ENCODE data around the gene RFX5.
"Not testable (repeated sequence)": the region's sequence is repeated elsewhere in the genome, so short reads cannot be mapped to it uniquely, and the experiment has no call there.

Gene RFX5

DNA sequence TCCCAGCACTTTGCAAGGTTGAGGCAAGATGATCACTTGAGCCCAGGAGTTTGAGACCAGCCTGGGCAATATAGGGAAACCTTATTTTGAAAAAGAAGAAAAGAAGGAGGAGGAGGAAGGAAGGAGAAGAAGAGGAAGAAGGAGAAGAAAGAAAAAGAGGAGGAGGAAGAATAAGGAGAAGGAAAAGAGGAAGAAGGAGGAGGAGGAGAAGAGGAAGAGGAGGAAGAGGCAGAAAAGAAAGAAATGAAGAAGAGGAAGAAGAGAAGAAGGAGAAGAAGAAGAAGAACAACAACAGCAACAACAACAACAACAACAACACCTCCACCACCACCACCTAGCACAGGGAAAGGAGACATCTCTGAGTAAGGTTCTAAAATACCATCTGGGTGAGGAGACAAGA, 14.8 kb upstream of the RFX5 start:
- no peak for DNase-seq

DNA sequence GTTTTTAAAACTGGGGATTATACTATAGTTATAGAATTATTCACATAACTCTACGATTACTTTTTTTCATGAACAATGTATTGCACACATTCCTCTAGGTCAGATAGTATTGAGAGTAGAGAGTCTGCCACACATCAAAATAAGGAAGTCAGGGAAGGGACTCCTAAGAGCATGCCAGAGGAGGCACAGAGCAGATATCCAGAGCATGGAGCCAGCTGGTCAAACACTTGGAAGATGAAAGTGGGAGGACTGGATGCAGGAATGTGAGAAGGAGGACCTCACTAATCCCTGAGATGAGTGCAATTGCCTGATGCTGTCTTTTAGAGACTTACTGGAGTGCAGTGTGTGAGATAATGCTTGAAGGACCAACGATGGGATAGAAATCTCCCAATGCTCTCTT, 9.6 kb upstream of the RFX5 start:
- no peak for DNase-seq

DNA sequence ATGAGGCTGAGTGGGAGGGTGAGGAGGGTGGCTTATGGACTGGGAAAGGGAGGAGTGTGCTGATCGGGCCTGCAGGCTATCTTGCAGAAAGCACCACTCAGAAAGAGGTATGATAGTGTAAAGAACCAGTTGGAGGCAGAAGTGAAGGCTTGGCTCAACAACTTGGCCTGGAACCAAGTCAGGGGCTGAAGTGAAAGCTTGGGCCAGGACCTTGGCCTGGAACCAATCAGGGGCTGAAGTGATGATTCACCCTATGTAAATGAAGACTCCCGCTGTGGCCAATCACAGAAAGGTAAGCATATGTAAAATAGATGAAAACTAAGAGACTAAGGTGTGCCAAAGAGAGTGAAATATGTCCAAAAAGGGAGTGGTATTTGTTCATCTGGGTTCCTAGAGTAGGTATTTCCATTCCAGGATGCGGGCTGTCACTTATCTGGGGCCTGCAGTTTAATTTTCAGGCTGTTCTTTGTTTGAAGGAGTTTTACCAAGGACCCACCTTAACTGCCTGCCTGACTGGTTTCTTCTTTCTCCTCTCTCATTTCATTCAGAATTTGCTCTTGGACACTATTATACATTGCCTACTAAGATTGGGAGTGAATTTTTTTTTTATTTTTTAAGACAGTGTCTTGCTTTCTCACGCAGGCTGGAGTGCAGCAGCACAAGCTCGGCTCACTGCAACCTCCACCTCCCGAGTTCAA, 5.1 kb upstream of the RFX5 start:
- DNase-seq, result no peak

DNA sequence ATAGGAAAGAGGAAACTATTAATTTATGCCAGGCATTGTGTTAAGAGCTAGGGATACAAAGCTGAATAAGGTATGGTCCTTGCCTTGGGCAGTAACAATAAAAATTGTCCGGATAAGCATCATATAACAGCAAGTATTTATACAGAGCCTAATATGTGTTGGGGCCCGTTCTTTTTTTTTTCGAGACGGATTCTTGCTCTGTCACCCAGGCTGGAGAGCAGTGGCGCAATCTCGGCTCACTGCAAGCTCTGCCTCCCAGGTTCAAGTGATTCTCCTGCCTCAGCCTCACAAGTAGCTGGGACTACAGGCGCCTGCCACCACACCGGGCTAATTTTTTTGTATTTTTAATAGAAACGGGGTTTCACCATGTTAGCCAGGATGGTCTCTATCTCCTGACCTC, 3.3 kb upstream of the RFX5 start:
- DNase-seq, result not testable (repeated sequence)

DNA sequence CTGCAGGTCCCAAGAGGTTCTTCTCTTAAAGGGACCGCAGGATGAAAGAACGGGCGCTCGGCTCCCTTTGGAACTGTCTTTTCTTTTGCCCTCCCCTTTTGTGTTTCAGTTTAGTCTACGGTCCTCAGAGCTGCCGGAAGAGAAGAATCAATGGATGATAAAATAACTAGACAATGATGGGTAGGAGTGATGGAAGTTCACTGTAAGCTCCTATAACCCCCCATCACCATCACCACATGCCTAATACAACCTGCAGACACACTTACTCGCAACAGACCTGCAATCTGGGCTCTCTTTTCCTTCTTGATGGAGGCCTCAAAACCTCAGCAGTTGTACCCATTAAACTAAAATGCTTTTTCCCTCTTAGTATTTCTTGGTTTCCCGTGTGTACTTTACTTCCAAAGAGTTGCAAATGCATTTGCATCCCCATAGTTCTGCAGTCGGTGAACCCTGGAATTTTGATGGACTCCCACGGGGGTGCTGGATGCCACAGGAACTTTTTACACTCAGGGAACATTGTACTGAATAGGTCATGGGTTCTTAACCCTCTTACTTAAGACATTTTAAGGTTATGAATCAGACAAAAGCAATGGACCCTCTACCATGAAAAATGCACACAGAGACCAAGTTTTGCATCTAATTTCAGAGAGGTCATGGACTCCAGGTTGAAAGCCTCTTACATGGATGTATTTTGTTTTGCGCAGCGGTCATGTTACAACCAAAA, 633 bp upstream of the RFX5 start:
- DNase-seq, result no peak

DNA sequence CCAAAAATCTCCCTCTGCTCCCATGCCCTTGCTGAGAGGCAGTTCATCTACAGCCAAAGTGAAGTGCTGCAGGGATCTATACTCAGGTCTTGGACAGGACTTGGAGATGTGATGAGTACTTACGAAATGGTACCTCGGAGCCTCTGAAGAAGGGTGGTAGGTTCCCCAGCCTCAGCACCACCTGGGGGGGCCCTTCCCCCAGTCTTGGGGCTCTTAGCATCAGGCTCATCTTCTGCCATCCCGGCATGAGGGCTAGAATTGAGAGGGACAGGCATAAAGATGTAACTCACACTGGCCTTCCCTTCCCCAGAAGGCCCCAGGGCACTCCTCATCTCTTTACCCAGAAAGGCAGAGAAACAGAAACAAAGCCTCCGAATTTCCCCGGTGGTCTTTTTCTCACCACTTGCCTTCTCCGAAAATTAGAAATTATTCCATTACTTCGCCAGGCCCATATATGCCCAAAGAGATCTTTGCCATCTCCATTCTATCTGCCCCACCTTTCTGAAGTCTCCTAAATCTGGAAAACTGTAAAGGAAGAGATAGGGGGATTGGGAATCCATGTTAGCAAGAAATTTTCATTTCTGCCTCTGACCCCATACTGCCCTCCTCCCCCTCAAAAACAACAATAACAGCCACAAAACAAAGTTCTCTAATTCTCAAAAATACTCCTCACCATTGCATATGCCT, 827 bp downstream of the RFX5 start:
- DNase-seq, result peak; percentile 17 to 19

DNA sequence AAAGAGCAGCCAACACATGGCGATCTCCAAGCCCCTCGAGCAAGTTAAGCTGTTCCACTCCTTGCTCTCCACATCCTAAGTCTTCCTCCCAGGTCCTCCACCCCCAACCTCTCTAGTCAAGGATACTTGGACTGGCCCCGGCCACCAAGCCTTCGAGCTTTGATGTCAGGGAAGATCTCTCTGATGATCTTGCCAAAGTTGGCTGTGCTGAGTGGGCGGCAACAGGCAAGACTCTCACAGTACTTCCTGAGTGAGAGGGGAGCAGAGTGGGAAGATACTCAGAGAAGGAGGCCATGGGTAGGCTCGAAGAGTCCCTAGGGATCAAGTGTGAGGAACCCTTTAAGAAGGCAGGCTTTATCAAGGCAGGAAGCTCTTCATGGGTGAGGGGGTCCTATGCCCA, 2.8 kb downstream of the RFX5 start:
- peak in 1 of 2 experiments; percentile 5 for DNase-seq

DNA sequence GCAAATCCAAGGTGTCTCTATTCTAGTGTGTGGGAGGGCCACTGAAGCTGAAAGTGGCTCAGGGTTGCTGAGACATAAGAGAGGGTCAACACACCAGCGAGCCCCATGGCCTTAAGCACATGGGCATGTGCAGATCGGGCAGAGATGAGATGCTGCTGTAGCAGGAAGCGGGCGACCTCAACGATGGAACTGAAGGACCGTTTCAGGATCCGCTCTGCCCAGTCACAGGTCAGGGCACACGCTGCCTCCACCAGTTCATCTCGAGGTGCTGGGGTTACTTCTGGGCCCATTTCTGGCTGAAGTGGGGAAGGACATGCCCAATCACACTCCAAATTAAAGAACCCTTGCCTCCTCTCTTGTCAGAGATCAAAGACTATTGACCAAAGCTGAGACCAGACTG, 3.5 kb downstream of the RFX5 start:
- no peak for DNase-seq

DNA sequence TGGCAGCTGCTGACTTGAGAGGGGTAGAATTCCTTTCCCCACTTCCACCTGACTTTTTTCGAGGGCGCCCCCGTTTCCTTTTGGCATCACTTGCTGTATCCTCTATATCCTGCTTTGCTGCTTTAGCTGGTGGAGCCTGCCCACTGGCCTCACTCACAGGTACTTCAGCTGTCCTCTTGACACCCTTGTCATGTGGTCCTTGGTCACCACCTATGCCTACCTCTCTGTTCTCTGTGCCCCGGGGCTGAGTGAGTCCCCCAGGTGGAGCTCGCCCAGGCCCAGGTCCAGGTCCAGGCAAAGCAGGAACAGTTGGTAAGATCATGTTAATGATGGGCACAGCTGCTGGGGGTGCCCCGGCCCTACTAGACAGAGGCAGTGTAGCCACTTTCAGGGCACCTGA, 4.5 kb downstream of the RFX5 start:
- DNase-seq, result no peak

DNA sequence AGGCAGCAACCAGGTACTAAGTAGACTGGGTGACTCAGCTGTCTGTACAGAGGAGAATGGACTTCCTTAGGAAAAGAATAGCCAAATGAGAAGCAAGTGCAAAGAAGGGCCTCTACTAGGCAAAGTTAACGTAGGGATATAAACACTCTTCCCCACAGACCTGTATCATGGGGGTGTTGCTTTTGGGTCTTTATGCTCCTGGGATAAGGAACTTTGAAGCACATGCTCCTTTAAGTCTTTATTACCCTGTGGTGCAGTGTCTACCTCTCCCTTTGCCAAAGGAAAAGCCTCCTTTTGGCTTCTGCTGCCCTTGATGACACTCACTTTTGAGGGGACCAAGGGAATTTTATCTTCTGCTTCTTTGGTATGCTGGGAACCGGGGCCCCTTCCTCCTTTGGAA, 5.0 kb downstream of the RFX5 start:
- DNase-seq, result no peak

DNA sequence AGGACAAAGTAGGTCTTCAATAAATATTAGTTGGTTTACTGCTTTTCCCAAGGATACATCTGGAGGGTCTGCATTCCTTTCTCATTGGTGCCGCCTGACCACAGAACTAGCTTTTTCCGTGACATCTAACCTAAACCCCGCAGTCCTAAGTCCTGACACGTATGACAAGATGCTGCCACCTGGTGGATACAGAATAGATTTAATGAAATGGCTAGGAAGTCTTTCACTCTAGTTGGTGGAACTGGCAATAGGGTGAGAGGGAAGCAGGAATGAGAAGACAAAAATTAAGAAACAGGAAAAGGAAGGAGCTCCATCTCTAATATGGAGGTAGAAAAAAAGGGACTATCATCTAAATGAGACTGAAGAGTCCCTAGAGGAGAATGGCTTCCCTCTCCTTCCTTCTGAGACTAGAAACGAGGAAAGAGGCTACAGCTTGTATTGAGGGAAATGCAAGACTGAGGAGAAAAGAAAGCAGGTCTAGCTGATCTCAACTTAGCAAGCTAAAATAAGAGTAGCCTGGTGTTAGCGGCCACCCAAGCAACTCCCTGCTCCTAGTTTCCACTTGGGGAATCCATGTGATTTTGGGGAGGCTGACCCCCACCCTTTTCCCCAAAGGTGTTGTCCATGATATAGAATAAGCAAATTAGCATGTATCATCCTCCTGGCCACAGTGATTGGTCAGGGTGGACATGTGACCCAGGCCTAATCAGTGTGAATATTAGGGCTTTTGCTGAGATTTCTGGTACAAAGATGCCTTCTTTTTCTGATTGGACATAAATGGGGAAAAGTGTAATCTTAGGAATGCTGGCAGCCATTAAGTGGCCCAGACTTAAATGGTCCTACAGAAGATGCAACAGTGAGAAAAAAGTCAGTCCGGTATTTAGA, 5.9 kb downstream of the RFX5 start:
- DNase-seq, result peak; percentile 19 to 42

DNA sequence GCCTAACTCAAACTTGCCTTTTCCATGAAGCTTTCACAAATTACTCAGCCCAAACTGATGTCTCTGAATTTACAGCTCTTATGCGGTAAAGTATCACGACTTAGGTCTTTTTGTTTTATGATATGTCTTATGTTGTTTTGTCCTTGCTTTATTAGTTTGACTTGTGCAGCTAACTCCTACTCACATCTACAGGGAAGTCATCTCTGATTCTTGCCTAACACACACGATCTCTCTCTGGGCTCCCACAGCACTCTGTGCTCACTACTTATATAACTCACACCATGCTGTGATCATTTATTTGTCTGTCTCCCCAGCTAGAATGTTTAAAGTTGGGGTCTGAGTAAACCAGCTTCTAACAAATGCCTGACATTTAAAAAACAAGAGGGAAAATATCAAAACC, 10.5 kb downstream of the RFX5 start:
- DNase-seq, result no peak

DNA sequence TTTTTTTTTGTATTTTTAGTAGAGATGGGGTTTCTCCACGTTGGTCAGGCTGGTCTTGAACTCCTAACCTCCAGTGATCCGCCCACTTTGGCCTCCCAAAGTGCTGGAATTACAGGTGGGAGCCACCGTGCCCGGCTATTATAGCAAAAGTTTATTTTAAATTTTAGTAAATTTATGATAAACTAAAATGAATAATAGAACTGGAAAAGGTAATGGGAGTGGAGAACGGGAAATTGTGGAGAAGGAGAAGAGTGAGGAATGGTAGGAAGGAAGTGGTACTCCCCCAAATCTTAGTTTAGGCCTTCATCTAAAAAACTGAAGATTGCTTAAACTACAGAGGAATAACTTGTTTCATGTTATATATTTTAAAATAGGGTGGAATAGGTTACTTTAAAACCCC, 12.2 kb downstream of the RFX5 start:
- DNase-seq, result no peak

DNA sequence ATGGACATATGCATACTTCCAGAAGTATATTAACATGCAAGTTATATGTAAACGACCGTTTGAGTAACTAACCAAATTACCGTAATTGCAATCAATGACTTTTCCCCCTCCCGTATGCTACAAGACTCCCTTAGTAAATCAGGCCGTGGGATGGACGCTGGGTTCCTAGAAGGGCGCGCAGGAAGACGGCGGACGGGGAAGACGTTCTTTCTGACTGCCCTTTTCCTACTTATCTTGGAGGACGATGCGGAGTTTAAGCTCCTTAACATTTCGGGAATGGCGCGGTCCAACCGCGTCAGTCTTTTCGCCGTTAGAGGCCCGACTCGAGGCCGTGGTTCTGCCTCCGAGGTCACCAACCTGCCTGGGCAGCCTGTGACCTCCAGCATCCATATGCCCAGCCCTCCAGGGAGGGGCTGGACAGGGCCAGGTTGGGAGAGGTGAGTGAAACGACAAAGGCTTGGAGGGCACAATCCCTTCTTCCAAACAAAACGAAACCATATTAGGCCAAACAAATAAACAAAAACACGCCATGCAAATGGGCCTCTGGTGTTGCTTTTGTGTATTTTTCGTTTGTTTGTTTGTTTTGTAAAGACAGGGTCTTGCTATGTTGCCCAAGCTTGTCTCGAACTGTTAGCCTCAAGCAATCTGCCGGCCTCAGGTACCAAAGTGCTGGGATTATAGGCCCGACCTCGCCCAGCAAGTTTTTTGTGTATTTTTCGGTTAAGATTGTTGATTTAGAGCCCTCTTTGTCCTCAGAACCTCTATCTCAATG, 19.0 kb downstream of the RFX5 start:
- peak; percentile 17 to 25 for DNase-seq

DNA sequence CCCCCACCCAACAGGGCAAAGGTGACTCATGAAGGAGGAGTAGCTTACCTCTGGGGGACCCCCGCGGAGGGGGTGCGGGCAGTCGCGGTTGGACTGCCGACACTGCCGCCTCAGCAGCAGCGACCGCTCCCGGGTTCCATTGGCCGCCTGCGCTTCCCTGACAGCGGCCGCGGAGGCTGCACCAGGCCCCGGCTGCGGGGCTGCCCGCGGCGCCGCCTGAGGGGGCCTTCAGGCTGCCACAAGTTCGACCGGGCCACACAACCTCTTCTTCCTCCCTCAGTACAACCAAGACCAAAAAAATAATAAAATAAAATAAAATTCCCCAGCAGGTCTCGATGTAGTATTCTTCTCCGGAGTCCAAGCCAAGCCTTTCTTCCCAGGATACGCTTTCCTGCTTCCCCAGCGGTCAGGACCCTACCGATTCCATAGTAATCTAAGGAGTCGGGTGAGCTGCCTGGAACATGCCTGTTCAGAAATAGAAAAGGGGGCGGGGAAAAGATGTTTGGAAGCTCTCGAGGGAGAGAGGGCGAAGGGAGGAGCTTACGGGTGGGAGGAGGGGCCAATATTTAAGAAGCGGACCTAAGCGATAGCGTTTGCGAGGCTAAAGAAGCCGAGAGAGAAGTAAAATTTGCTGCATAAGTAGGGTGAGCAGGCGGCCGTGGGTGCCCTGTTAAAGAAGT, 19.7 kb downstream of the RFX5 start, which contains the start of gene PI4KB:
Gene PI4KB, minus strand, starts transcription at position 194 of the 680 bp plus-strand sequence. CDS start 10,935 bp downstream, outside the sequence.
- DNase-seq, result peak; percentile 90 to 93

DNA sequence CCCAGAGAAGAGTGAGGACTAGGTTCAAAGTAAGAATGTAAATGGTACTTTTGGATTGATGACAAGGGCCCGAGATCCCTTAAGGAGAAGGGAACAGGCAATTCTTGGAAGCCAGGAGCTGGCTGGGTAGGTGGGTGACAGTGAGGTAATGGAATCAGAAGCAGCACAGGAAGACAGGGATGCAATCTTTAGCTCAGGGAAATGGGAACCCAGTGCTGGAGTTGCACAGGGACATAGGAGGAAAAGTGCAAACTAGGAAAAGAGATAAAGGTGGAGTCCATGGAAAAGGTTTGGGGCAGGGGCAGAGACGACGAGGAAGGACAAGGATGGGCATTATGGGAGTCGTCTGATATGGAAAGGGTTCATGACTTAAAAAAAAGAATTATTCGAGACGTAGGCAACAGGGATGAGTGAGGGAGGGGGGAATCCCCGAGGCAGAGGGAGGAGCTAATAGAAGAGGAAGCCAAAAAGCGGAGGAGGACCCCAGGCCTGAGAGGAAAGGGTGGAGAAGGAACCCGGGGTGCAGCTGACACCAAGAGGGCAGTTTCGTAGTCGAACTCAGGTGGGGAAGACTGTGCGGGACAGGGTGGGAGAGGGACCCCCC, 20.3 kb downstream of the RFX5 start:
- peak; percentile 68 to 76 for DNase-seq

DNA sequence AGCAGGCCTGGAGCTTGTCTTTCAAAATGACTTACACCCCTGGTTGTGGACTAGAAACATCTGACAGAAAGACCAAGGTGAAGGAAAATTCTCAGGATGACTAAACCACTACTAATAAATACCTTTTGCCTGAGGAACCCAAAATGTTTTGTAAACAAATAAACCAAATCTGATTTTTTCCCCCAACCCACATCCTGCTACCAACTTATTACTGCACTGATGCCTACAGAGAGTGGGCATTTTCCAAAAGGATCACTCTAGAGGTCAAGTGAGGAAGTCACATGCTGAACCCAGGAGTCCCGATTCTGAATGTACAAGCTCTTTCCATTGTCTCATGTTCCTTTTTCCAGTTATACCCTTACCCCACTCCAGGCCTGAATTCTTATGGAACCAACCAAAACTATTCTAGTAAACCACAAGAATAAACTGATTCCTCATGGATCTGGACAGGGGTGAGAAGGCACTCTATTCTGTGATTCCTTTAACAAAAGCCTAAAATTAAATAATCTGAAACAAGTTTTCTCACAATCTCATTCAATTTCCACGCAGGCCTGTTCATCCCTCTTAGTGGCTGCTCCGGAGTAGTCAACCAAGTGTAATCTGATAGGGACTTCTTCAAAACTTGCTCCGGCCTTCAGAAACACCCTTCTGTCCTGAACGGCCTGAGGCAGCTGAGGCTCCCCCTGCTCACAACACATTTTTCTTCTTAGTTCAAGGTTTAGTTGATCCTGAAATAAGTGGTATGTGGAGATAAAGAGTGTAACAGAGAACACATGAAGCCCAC, 21.2 kb downstream of the RFX5 start:
- no peak for DNase-seq

DNA sequence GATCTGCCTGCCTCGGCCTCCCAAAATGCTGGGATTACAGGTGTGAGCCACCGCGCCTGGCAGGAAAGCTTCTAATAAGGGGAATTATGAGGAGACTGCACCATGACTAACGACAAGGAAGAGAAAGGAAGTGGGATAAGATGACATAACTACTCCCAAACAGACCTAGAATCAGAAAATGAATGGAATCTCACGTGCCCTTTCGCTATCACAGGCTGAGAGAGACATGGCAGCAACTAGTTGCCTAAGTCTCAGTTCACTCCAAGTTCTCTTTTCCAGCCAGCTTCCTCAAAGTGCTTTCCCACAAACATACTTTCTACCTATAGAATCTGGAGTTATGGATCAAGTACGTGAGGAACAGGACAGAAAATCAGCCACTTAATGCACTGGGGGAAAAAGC, 21.8 kb downstream of the RFX5 start:
- no peak for DNase-seq

DNA sequence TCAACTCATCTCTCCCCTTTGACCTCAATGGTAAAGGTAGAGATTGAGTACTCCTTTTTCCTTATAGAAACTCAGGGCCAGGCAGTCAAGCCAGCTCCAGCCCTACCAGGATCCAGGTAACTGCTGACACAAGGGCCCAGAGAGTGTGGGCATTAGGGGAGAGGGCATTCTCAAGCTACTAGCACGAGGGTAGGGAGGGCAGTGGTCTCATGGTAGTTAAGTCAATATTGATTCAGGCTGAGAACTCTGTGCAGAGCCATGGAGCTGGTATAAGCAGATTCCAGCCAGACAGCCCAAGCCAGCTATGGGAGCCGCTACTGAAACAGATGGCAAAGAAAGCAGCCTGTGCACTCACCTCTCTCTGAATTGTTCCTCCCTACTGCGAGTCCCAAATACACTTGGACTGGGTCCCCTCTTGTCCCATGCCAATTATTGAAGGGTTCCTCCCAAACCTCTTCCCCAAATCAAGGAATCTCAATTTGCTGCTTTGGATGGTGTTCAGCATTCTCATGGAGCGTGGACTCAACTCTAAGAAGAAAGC, 22.6 kb downstream of the RFX5 start:
- DNase-seq, result no peak

DNA sequence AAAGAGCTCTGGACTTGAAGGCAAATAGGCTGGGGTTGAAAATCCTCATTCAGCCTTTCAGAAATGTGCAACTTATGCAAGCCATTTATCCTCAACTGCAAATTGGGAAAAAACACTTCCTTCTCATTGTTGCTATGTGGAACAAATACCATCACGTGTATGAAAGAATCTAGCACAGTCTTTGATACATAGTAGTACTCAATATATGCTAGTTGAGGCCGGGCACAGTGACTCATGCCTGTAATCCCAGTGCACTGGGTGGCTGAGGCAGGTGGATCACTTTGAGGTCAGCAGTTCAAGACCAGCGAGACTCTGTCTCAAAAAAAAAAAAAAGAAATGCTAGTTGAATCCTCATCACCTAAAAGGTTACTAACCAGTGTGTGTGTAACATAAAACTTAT, 28.1 kb downstream of the RFX5 start:
- no peak for DNase-seq

All from activated CD4-positive, alpha-beta T cell treated with anti-CD3 and anti-CD28 coated beads, Interleukin-2, amount 50 U/mL, for 48 hours (primary cell).